Ammon's horn (tissue), 1 donor: ENCODE results near the gene RAB44.
A peak's percentile ranks its signal among the peaks of the same experiment; 100 is the strongest.

Source experiments
- DNase-seq: peaks from one replicate; pipeline ENCODE4 v3.0.0-alpha.2; 2016; ENCODE audit warnings: low spot score

The RAB44 gene

GRCh38 chr6:36771145-36771544 is 73.5 kb downstream of the RAB44 start:
- no peak for DNase-seq

GRCh38 chr6:36772397-36772796 is 74.8 kb downstream of the RAB44 start:
- no peak for DNase-seq

- DNase-seq: peak; percentile 57
Measured at GRCh38 chr6:36774331-36774730, 76.7 kb downstream of the RAB44 start.

- no peak for DNase-seq
Measured at GRCh38 chr6:36776167-36776566, 78.5 kb downstream of the RAB44 start.

GRCh38 chr6:36777801-36778200 is 80.2 kb downstream of the RAB44 start:
- DNase-seq: no peak

DNA sequence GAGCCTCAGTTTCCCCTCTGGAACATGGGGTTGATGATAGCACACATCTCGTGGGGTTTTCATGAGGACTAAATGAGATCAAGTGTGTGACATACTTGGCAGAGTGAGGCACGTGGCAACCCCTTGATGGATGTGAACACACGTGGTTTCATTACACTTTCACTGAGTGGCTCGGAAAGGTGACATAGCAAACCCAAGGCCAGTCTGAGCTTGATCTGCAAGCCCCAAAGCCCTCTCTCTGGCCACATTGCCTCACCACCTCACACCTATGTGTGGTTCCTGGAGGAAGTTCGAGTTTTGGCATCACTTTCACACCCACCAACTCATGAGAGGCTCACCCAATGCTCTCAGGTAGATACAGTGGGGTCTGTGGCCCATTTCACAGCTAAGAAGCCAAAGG is 81.6 kb downstream of the RAB44 start:
- DNase-seq: no peak

DNA sequence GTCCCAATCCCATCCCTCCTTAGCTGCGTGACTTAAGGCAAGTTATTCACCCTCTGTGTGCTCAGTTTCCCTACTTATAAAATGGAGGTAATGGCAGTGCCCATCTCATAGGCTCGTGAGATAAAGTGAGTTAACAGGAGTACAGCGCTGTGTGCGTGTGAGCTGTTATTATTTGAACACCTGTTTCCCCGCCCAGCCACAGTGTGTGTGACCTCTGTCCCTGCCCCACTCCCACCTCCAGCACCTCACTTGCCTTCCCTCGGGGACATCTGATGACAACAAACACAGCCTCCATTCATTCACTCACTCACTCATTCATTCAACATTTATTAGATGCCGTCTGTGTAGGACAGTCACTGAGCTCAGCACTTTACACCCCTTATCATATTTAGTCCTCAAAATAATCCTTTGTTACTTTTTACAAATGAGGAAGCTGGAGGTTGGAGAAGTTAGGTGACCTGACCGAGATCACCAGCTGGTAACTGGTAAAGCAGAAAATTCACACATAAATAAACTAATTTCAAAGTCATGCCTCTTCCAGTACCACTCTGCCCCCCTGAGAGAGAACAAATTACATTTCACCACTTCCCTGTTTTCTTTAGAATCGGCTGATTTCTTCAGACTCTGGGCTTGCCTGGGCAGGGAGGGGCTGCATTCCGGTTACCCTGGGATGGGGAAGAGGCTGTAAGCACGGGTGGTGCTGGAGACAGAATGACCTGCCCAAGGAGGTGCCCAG is 83.0 kb downstream of the RAB44 start:
- no peak for DNase-seq

GRCh38 chr6:36781669-36782068 is 84.0 kb downstream of the RAB44 start:
- DNase-seq: no peak
